Transverse colon (tissue), 4 donors: ENCODE data around the gene KRT85. TPM values are rescaled to one million over a fixed set of nuclear protein-coding genes. Genes with fewer than 3 reads are reported as not detected.
"Not testable (repeated sequence)": the region's sequence is repeated elsewhere in the genome, so short reads cannot be mapped to it uniquely, and the experiment has no call there.

Experiments used
- DNase-seq: peaks from one replicate; pipeline ENCODE4 v3.0.0-alpha.2; 2019
- H3K27ac ChIP-seq, 4 donors: fragments of 200-600 bp; sonication (generic); 2 replicates each; pipeline ENCODE4 v1.5.1; 2016 to 2018; ENCODE audit warnings: inconsistent platforms in 4 of 4
- H3K27me3 ChIP-seq: fragments of 200-600 bp; sonication (generic); 2 replicates; pipeline ENCODE4 v1.5.1; 2017; ENCODE audit warnings: inconsistent platforms
- H3K36me3 ChIP-seq, 4 donors: fragments of 200-600 bp; sonication (generic); 2 replicates each; pipeline ENCODE4 v1.5.1; 2017 to 2019; ENCODE audit warnings: inconsistent platforms in 4 of 4
- H3K4me1 ChIP-seq, 4 donors: fragments of 200-600 bp; sonication (generic); 2 replicates each; pipeline ENCODE4 v1.5.1; 2017 to 2020; ENCODE audit warnings: inconsistent platforms in 4 of 4
- H3K4me3 ChIP-seq, 4 donors: fragments of 200-600 bp; sonication (generic); 1 replicate in 1 of 4; 2 replicates in 3 of 4; pipeline versions ENCODE4 v1.5.1 to v1.6.1; 2017 to 2019; ENCODE audit warnings: inconsistent platforms in 4 of 4
- H3K9me3 ChIP-seq, 2 donors: fragments of 200-600 bp; sonication (generic); 2 replicates each; pipeline ENCODE4 v1.5.1; 2017 to 2019; ENCODE audit warnings: inconsistent platforms in 2 of 2
- CTCF ChIP-seq, 5 experiments: fragments of 200-600 bp in 3 of 5; fragments of 450-650 bp in 2 of 5; sonication (generic) in 3 of 5; IDR thresholded peaks; 1 replicate in 2 of 5; 2 replicates in 3 of 5; pipeline ENCODE4 v1.5.1; 2016 to 2017; ENCODE audit warnings: antibody characterized with exemption in 5 of 5, inconsistent platforms in 3 of 5, mild to moderate bottlenecking in 2 of 5, moderate library complexity in 1 of 5
- EP300 ChIP-seq: sonication (generic); formaldehyde crosslinking; IDR thresholded peaks from one replicate; pipeline ENCODE4 v1.6.1; 2017; ENCODE audit warnings: antibody characterized with exemption, low read depth
- POLR2A ChIP-seq: fragments of 450-650 bp; IDR thresholded peaks from one replicate; pipeline ENCODE4 v1.6.1; 2016; ENCODE audit warnings: antibody characterized with exemption, mild to moderate bottlenecking, moderate library complexity
- POLR2AphosphoS5 ChIP-seq, 3 donors: sonication (generic); formaldehyde crosslinking; IDR thresholded peaks; one replicate each; pipeline ENCODE4 v1.6.1; 2016; ENCODE audit warnings: antibody characterized with exemption in 3 of 3
- WGBS, 2 donors: methylation state at CpG; one replicate each; pipeline ENCODE4 v1.1.5; 2018; ENCODE audit warnings: low coverage in 1 of 2; 5-methylcytosine and 5-hydroxymethylcytosine counted together
- in situ Hi-C, 4 donors: fragments of 200-750 bp; cut with MboI; loops; one replicate each; pipeline versions ENCODE4 v1.15.0 to v1.15.1; 2017; ENCODE audit warnings: low sequenced_read_pairs in 3 of 4, low pct_ligation_motif_present in 1 of 4, low pct_unique_long_range_greater_than_20kb in 1 of 4
- intact Hi-C: fragments of 100-400 bp; cut with DNase I; formaldehyde crosslinking; loops from one replicate; pipeline ENCODE4 v1.15.1; 2023; ENCODE audit warnings: low total_unique reads
- total RNA-seq, 4 donors: library from RNA; depleted of rRNA; stranded (reverse); fragments of >200 nt; gene quantifications; one replicate each; pipeline ENCODE4 v1.1.0, GENCODE V29; 2016

KRT85 gene
- total RNA-seq, 4 donors from 2014 or later: not detected

- no peaks in the 10 kb centered on the region for H3K36me3 ChIP-seq
- H3K27ac ChIP-seq: no peak overlapping the region
- no peaks in the 10 kb centered on the region for H3K27me3 ChIP-seq
- in situ Hi-C loops (no loop called here), intact Hi-C loops (no loop called here)
- no peak for DNase-seq
- no peaks in the 10 kb centered on the region for H3K9me3 ChIP-seq
- TF ChIP-seq EP300: no peak
- TF ChIP-seq CTCF (IDR thresholded peaks at IDR 0.05): no peak
- TF ChIP-seq POLR2AphosphoS5 (IDR thresholded peaks at IDR 0.05): no peak
- TF ChIP-seq POLR2A: no peak
- H3K4me1 ChIP-seq: no peaks in the 10 kb centered on the region
- 69 to 88% methylated on average over 1 to 16 of the region's 16 CpGs for WGBS, 2 donors
- no peak overlapping the region for H3K4me3 ChIP-seq
Measured at GRCh38 chr12:52347551-52348510, 19.4 kb downstream of the KRT85 start.

DNA sequence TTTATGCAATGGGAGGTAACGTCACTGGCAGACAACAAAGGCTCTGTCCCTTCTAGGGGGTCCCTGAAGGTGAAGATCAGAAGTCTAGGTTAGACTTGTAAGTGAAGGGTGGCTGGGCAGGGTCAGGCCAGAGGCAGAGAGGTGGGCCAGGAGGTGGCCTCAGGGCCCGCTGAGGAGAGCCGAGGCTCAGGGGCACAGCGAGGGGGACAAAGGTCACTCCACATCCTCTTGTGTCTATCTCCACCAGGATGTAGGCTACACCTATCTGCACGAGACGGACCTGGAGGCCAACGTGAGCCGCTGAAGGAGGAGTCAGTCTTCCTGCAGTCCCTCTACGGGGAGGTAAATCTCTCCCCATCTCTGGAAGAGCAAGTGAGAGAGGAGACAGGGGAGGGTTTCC, 20.3 kb downstream of the KRT85 start:
- in situ Hi-C loops: no loop called here
- H3K27ac ChIP-seq: no peak overlapping the region
- H3K27me3 ChIP-seq: no peaks in the 10 kb centered on the region
- TF ChIP-seq CTCF (IDR thresholded peaks at IDR 0.05) (no peak), EP300 (no peak), POLR2A (no peak), POLR2AphosphoS5 (IDR thresholded peaks at IDR 0.05) (no peak)
- H3K4me1 ChIP-seq: no peaks in the 10 kb centered on the region
- intact Hi-C loops: no loop called here
- no peaks in the 10 kb centered on the region for H3K36me3 ChIP-seq
- no peak for DNase-seq
- 70% methylated on average over 9 of the region's 9 CpGs; no CpG with 5 or more reads in 1 of the 2 donors for WGBS, 2 donors
- no peak overlapping the region for H3K4me3 ChIP-seq
- no peaks in the 10 kb centered on the region for H3K9me3 ChIP-seq

DNA sequence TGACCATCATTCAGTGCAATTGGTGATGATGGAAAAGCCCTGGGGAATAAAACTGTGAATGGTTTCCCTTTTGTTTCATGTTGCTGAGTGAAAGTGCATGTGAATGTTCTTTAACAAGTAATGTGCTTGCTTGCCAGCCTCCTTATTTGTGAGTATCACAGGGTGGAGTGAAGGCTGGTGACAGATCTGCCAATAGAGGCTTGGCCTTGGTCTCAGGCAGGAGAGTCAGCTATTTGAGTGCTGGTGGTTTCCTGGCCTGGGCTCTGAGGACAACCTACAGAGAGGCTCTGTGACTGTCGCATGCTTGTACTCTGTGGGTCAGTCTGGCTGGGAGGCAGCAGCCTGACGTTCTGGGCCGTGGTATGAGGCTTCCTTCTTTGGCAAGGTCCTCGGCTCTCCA, 20.7 kb downstream of the KRT85 start:
- DNase-seq: no peak
- Histone ChIP-seq H3K4me3 (no peak overlapping the region), H3K27ac (no peak overlapping the region), H3K36me3 (no peaks in the 10 kb centered on the region), H3K27me3 (no peaks in the 10 kb centered on the region), H3K9me3 (no peaks in the 10 kb centered on the region), H3K4me1 (no peaks in the 10 kb centered on the region)
- no peak for TF ChIP-seq POLR2A
- no peak for TF ChIP-seq POLR2AphosphoS5 (IDR thresholded peaks at IDR 0.05)
- no peak for TF ChIP-seq EP300
- no peak for TF ChIP-seq CTCF (IDR thresholded peaks at IDR 0.05)
- intact Hi-C loops (no loop called here), in situ Hi-C loops (no loop called here)
- WGBS, 2 donors: 53% methylated on average over 4 of the region's 4 CpGs; no CpG with 5 or more reads in 1 of the 2 donors

- intact Hi-C loops, H3K9me3 ChIP-seq, in situ Hi-C loops, H3K4me1 ChIP-seq, H3K4me3 ChIP-seq, H3K27me3 ChIP-seq, H3K27ac ChIP-seq, H3K36me3 ChIP-seq, DNase-seq: not testable (repeated sequence)
- 85 to 100% methylated on average over 1 to 8 of the region's 8 CpGs for WGBS, 2 donors
Measured at GRCh38 chr12:52345041-52345440, 22.2 kb downstream of the KRT85 start.
